GM21786 (cell line): ENCODE data around the gene POLR2H.
A peak's percentile ranks its signal among the peaks of the same experiment; 100 is the strongest.

ENCODE experiments used
- ATAC-seq: cut with Tn5 transposase; IDR thresholded peaks from one replicate; pipeline ENCODE4 v1.9.1; 2021; ENCODE audit not compliant: unreplicated experiment

The POLR2H gene

DNA sequence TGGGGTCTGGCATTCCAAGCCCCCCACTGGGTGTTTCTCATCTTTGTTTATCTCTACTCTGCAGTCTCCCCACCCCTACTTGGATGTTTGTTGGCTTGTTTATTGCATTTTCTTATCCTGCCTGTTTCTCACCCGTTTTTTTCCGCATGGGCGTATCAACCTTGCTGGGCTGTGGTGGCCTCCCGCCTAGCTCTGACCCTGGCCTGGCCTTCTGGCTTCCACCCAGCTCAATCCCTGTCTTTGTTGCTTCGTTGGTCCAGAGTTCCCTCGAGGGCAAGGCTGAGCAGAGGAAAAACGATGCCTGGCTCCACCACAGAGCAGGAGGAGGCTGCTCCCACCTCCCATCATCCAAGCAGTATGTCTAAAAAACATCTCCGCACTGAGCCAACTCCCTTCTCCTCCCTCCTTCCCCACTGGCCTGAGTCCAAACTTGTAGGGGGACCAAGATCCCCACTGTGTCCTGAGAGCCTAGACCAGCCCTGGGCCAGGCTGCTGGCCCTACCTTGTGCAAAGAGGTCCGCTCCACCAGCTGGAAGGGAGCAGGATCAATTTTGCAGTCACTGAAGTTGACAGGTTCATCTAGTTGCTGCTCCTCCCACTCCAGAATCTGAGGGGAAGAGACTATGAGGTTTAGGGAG lies 9.9 kb upstream of the POLR2H start:
- no peak for ATAC-seq

- no peak for ATAC-seq
Observed at GRCh38 chr3:184352149-184352785, 9.2 kb upstream of the POLR2H start.

- no peak for ATAC-seq
Observed at GRCh38 chr3:184352897-184353545, 8.5 kb upstream of the POLR2H start.

DNA sequence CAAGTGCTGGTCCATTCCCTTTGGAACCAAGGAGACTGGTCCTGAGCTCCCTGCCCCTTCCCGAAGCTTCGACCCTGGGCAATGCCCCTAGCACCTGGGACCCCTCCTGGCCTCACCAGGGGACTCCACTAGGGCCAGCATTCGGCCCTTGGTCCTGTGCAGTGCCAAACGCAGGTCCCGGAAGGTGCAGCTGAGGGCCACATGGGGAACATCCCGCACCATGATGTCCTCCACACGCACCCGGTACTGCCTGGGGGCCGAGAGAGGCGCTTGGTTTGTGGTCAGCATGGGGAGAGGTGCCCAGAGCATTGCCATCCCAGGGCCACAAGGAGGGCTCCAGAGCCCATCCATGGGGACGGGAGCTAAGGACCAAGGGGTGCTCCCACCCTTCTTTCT lies 8.0 kb upstream of the POLR2H start:
- no peak for ATAC-seq

DNA sequence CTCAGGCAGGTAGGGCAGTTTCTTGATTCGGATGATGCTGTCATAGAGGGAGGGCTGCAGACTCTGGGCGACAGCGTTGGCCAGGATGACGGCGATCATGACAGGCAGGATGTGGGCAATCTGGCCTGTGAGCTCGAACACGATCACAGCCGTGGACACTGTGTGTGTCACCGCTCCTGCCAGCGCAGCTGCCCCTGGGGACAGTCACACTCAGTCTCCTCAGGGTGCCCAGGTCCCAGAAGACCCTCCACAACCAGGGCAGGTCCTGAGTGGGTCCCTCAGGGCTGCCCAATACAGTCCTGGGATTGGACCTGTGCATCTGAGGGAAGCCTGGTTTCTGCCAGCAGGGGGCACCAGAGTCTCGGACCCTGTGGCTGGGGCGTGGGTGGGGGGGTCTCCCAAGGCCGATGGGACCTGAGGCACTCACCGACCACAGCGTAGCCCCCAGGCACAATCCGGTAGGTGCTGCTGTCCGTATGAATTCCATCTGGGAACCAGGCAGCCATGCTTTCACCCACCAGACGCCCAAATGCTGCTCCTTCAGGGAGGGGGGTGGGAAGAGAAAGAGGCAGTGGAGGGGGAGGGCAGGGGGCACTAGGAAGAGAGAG lies 7.3 kb upstream of the POLR2H start:
- no peak for ATAC-seq

GRCh38 chr3:184354754-184355153 lies 6.8 kb upstream of the POLR2H start:
- ATAC-seq: no peak

DNA sequence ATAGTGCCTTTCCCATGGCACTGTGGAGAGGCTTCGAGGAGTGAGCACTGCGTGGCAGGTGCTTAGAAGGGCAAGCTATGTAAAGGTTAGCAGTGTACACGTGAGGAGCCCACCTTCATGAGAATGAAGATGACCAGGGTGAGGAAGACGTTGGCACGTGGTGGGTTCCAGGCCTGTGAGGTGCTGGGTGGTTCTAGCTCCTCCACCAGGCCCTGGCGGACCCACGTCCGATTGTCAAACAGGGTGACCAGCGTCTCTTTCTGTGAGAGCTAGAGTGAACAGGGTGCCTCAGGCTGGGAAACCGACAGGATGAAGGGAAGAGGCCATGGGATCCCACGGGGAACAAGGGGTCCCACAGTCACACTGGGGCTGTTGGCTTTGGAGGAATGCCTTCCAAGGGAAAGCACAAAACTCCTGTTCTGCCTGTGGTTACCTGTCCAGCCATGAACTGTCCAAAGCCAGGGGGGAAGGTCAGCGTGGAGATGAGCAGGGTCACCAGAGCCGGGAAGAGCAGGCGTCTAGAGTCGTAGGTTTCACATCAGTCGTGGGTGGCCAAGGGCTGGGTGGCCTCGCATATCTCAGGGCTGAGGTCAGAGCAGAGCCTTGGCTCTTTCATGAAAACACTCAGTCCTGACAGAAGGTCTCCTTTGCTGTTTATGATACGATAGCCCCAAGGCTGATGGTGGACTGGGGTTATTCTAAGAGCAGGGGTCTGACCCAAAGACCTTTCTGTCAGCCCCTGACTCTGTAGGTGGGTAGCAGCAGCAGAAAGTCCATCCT lies 6.1 kb upstream of the POLR2H start:
- no peak for ATAC-seq

- ATAC-seq: no peak
Observed at GRCh38 chr3:184357248-184358123, 4.0 kb upstream of the POLR2H start.

GRCh38 chr3:184358124-184358767 lies 3.3 kb upstream of the POLR2H start:
- ATAC-seq: no peak

DNA sequence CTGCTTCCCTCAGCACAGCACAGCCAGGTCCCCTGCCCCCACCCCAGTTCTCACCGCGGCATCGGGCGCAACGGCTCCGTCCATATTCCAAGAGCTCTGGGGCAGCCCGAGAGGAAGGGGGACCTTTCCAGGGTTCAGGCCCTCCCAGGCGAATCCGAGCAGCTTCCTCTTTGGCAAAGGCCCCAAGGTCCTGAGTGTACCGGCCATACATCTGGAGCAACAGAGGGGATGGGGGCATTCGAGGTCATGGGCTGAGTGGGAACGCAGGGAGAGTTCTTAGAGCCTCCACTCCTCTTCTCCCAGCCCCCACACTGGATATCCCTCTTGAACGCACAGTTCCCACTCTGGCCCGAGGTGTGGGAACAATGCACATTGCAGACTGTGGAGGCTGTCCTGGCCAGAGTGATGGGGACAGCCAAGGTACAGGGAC lies 2.6 kb upstream of the POLR2H start:
- no peak for ATAC-seq

GRCh38 chr3:184359610-184360009 lies 1.9 kb upstream of the POLR2H start:
- no peak for ATAC-seq

GRCh38 chr3:184360070-184360928 lies 1.2 kb upstream of the POLR2H start:
- no peak for ATAC-seq

- no peak for ATAC-seq
Observed at GRCh38 chr3:184360929-184361531, 480 bp upstream of the POLR2H start.

DNA sequence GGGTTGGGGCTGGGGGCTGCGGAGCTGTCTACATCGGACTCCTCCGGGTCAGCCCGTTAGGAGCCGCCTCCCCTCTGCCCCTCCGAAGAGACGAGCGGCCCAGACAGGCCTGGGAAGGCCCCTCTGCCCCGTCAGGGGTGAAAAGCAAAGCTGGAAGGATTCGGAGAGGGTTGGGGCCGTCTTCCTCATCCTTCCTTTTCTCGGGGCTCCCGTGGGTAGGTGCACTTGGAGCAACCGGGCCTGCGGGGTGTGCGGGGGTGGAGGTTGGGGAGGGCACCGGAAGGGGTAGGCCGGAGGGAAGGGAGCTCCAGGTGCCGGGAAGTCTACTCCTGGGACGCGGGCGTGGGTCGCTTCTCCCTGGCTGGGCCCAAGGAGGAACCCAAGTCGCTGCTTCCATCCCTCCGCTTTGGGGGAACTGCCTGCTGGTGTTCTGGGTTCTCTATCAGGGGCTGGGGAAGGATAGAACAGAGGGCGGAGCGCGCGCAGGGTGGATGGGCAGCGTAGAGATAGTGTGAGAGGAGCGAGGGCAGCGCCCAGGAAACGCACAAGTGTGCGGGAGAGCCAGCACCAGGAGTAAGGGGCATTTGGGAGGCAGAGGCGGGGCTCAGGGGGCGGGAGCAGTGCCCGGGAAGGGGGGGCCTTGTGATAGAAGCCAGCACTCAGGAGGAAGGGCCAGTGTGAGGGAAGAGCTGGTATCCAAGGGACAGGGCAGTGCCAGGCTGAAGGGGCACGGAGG lies 590 bp downstream of the POLR2H start:
- ATAC-seq: peak; percentile 2

DNA sequence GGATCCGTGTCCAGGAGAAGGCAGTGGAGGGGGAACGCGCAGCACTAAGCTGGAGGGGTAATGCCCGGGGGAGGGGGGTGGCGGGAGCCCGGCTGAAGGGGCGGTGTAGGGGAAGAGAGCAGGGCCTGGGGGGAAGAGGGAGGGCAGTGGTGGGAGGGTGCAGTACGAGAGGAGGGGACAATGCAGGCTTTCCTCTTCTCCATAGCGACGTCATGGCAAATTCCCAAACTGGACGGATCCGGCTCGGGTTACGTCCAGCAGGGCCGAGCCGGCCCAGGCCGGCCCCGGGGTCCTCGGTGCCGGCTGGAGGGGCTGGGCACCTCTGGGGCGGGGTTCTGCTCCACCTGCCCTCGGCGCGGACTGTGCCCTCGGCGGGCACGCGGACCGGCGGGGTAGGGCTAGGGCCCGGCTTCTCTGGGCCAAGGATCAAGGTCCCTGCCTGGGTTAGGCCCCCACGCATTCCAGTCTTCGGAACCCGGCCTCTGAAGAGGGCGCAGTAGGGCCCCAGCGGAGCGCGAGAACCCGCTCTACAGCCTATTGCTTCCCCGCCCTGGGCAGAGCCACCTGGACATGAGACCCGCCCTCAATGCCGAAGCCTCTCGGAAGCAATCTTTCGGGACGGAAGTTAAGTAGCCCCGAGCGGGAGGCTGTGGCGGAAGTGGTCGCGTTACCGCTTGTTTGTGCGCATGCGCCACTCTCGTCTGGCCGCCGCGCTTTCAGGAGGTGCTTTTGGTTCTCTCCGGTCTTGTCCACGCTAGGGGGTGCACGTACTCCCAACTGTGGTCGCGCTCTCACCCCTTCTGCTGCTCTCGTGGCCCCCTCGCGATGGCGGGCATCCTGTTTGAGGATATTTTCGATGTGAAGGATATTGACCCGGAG lies 1.4 kb downstream of the POLR2H start:
- peak; percentile 88 for ATAC-seq

DNA sequence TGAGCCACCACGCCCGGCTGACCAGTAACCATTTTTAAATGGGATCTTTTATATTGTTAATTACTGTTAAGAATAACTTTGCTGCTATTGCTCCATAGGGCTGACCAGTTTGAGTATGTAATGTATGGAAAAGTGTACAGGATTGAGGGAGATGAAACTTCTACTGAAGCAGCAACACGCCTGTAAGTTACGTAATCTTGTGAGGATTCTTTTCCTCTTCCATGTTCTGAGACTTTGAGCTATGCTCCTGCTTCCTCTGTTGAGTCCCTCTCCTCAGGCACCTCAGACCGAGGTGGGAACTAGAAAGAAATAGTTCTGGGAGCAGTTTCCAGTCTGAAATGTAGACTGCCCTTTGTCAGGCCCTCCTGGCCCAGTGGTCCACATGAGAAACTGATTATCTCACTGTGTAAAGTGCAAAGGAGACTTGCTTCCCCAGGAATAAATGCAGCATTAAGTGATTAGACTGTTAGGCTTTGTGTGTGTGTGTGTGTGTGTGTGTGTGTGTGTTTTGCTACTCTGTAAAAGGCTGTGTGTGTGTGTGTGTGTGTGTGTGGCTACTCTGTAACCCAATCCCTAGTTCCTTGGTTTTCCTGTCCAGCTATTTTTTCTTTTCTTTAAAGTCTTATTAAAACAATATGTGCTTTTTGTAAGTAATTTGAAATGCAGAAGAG lies 5.2 kb downstream of the POLR2H start:
- no peak for ATAC-seq
